SH-SY5Y (cell line): Measurements from ENCODE around the gene KDM3A.

Experiments used
- GATA2 ChIP-seq: IDR thresholded peaks from 2 replicates; pipeline ENCODE4 v1.6.1; 2011; ENCODE audit warnings: mild to moderate bottlenecking, low read depth, low read length
- GATA3 ChIP-seq: IDR thresholded peaks from 2 replicates; pipeline ENCODE4 v1.6.1; 2011; ENCODE audit warnings: low read depth, mild to moderate bottlenecking, low read length, moderate library complexity

GRCh38 chr2:86420913-86421312 lies 20.3 kb upstream of the KDM3A start:
- TF ChIP-seq GATA3 (no peak), GATA2 (no peak)
